Stimulated activated naive CD4-positive, alpha-beta T cell (primary cell): Measurements from ENCODE around the gene TMEM200B.
"Not testable (repeated sequence)": the region's sequence is repeated elsewhere in the genome, so short reads cannot be mapped to it uniquely, and the experiment has no call there.

Experiments used
- DNase-seq, 6 experiments: peaks; one replicate each; lab custom pipeline; 2025; lab: John Stamatoyannopoulos, UW

The TMEM200B gene

DNA sequence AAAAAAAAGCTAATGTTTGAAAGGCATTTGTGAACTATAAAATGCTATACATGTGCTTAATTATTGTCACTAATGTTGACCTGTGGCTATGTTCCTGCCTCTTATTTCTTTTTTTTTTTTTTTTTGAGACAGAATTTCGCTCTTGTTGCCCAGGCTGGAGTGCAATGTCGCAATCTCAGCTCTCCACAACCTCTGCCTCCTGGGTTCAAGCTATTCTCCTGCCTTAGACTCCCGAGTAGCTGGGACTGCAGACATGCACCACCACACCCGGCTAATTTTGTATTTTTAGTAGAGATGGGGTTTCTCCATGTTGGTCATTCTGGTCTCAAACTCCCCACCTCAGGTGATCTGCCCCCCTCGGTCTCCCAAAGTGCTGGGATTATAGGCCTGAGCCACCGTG lies 15.7 kb downstream of the TMEM200B start:
- DNase-seq = not testable (repeated sequence)

DNA sequence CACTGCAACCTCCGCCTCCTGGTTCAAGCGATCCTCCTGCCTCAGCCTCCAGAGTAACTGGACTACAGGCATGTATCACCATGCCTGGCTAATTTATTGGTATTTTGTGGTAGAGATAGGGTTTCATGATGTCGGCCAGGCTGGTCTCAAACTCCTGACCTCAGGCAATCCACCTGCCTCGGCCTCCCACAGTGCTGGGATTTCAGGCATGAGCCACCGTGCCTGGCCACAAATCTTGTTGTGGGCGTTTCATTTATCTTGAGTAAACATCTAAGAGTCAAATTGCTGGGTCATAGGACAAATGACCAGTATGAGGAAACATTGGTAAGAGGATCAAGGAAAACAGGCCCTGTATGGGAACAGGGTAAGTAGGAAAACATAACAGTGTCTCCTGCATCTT lies 17.9 kb downstream of the TMEM200B start:
- no peak for DNase-seq

DNA sequence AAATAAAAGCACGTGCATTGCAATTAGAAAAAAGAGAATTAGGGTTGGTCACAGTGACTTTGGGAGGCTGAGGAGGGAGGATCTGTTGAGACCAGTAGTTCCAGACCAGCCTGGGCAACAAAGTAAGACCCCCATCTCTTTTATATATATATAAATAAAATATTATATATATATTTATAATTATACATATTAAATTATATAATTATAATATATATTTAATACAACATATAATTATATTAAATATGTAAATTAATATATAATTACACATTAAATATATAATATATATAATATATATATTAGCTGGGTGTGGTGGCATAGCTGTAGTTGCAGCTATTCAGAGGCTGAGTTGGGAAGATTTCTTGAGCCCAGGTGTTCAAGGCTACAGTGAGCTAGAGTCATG lies 23.2 kb downstream of the TMEM200B start:
- DNase-seq = no peak

DNA sequence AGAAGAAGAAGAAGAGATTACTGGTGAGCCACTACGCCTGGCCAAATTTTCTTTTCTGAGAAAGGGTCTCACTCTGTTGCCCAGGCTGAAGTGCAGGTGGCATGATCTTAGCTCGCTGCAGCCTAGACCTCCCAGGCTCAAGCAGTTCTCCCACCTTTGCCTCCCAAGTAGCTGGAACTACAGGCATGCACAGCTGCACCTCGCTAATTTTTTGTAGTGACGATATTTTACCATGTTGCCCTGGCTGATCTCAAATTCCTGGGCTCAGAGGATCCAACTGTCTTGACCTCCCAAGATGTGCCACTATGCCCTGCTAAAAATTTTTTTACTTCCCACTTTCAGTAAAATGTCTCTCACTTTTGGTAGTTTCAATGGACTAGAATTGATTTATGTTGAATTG lies 24.4 kb downstream of the TMEM200B start:
- DNase-seq = no peak

DNA sequence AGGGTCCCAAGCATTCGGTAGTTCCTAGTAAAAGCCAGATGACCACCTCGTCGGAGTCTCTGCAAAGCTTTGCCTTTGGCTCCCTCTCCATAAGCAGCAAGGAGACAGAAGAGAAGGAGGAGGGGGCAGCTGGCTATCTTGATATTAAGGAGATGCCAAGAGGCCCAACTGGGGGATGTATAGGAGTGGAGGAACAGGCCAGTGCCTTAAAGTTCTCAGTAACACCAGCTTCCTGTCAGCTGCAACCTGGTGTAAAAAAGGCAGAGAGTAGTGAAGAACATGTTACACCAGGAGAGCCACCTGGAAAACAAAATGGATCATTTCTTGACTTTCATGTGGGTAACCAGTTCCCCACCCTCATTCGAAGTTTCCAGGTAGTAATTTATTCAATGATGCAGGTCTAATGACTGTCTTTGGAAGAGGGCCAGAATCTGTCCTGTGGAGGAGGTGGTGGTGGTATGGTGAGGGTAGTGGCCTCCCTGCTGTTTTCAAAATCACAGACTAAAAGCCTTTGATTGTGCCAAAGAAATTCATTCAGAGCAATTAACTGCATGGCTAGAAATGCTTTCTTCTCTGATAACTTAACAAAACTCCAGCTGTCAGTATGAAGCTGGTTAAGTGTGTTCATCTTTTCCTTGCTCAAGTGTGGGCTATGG lies 27.3 kb downstream of the TMEM200B start:
- DNase-seq = no peak

DNA sequence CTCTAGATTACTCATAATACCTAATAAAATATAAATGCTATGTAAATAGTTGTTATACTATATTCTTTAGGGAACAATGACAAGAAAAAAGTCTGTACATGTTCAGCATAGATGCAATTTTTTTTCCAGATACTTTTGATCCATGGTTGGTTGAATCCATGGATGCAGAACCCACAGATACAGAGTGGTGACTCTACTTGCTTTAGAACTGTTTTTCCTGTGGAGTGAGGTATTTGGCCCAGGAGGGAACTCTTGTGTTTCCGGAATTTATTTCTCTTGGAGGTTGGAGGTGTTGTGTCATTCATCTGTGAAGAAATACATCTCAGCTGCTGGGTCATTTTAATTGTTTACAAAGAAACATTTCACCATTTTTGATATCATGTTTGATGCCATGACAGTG lies 28.7 kb downstream of the TMEM200B start:
- no peak for DNase-seq

DNA sequence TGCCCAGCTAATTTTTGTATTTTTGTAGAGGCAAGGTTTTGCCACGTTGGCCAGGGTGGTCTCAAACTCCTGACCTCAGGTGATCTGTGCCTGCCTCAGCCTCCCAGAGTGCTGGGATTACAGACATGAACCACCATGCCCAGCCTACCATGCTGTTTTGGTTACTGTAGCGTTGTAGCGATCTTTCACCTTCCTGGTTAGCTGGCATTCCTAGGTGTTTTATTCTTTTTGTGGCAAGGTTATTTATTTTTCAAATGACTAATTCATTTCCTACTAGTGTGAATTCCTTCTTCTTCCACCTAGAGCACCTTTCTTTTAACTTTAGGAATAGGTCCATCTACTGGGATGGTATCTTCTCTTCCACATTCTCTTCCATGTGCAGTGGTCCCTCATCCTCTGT lies 29.3 kb downstream of the TMEM200B start:
- no peak for DNase-seq

DNA sequence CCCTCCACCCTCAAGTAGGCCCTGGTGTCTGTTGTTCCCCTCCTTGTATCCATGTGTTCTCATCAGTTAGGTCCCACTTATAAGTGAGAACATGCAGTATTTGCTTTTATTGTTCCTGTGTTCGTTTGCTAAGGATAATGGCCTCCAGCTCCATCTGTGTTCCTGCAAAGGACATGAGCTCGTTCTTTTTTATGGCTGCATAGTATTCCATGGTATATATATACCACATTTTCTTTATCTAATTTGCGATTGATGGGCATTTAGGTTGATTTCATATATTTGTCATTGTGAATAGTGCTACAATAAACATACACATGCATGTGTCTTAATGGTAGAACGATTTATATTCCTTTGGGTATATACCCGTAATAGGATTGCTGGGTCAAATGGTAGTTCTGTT lies 31.0 kb downstream of the TMEM200B start:
- not testable (repeated sequence) for DNase-seq

DNA sequence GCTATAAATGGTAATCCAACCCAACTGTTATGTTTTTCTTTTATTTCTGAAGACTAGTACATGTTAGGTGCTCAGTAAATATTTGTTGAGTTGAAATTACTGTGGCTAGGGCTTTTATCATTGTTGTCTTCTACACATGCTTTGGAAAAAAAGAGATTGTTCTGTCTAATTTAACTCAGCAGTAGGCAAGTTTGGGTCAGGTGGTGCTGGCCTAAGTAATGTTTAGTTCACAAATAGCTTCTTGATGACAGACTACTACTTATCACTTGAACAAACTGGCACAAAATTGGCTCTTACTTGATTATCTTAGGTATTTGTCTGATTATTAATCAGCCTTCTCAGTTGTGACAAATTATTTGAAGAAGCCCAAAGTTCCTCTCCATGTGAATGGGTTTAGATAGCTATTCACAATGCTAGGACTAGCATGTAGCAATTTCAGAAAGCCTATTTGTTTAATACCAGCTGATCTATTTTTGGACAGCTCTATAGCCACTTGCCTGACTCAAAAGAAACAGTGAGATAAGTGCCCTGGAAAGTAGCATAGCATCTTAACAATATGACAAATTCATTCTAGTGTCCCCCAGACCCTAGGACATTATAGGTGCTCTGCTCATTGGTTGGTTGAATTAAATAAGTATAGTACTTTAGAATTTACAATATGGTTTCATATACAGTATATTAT lies 32.6 kb downstream of the TMEM200B start:
- DNase-seq = no peak

DNA sequence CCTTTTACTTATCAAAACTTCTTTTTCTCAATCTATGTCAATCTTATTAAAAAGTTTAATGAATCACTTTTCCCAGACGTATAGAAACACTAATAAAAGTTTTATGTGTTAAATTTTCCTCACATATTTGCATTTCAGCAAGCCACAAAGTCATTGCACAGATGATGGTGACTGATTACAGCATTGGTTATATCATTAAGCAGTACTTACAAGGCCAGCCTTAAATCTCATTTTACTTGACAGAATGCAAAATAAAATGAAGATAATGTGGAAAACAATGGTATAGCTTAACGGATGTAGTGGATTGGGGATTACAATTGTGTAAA lies 39.5 kb downstream of the TMEM200B start:
- no peak for DNase-seq

DNA sequence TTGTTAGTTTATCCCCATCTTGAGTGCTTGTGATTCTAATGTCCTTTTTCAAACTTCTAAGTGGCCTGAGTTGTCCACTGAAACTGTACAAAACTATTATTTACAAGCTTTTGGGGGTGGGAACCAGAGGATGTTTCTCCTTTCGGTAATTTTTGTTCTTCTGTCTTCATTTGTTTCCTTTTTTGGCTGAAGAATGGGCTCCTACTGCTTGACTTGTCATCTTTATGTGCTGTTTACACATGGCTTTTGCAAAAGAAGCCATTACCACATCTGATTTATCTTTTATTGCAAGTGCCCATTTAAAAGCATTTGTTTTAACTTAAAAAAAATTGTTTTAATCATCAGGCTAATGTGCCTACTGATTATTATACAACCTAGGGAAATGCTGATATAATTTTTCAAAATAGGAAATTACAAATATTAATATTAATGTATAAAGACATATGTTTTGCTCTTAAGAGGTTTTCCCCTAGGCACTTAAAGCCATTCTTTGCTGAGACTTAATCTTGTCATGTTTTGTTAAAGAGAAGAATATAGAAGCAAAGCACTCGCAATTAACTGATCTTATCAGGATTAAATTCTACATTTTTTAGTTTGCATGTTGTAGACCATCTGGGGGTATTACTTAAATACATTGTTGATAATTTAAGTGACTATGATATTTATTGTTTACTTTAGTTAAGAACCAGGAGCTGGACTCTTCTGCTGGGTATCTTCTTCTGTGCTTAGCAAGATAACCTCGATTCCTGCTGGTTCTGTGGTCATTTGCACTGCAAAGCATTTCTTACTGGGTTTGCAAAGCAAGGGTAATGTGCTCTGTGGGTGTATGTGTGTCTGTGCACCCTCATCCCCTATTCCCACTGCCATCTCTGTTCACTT lies 40.1 kb downstream of the TMEM200B start:
- no peak for DNase-seq

DNA sequence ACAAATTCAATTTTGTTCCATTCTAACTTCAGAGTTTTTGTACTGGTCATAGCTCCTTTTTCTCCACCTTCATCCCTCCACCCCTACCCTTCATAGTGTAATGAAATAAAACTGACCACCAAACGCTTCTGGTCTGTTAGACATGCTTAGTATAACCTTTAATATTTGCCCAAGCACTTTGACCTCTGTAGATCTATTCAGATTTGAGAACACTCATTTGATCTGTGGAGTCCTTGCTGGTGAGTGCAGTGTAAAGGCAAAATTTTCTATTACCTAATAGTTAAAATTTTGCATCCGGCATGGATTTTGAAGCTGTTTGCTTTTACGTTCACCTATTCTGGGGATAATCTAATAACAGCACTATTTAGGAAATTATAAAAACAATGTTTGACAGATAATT lies 41.2 kb downstream of the TMEM200B start:
- no peak for DNase-seq

DNA sequence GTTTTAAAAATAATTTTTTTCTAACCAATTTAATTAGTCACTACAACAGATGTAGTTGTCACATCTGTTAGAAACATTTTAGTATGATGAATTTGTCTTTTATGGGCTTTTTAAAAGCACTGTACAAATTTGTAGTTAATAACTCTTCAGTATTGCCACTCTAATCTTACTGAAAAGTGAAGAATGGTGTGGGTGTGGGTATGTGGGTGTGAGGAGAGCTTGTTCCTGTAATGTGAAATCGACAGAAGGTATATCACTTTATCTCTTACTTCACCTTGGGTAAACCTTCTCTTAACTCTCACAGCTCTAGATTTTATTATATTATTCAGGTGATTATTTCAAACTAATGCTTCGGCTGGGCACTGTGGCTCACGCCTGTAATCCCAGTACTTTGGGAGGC lies 42.5 kb downstream of the TMEM200B start:
- DNase-seq = no peak

DNA sequence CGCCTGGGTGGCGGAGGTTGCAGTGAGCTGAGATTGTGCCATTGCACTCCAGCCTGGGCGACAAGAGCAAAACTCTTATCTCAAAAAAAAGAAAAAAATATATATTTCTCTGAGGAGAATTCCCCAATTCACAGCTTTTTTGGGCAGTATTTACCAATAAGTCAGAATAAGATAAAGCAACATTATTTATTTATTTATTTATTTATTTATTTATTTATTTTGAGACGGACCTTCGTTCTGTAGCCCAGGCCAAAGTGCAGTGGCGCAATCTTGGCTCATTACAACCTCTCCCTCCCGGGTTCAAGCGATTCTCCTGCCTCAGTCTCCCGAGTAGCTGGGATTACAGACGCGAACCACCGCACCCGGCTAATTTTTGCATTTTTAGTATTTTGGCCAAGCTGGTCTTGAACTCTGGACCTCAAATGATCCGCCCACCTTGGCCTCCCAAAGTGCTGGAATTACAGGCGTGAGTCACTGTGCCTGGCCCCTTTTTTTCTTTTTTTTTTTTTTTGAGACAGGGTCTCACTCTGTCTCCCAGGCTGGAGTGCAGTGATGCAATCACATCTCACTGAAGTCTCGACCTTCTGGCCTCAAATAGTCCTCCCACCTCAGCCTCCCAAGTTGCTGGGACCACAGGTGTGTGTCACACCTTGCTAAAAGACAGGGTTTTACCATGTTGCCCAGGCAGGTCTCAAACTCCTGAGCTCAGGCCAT lies 43.6 kb downstream of the TMEM200B start:
- not testable (repeated sequence) for DNase-seq

DNA sequence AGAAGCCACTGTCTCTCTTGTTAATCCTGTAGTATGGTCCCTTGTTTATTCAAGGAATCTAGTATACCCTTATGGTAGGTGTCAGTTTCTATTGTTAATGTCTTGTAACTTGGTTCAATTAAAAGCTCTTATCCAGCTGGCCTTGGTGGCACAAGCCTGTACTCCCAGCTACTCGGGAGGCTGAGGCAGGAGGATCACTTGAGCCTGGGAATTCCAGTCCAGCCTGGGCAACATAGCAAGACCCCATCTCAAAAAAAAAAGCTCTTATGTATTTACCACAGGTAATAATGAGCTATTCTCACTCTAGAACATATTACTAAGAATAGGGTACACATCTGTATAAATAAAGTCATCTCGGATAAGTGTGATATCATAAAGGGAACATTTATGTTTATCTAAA lies 46.5 kb downstream of the TMEM200B start:
- no peak for DNase-seq
